Lung (tissue), 16 donors: ENCODE data around the gene ZNF12. TPM values are rescaled to one million over a fixed set of nuclear protein-coding genes. Genes with fewer than 3 reads are reported as not detected.
"Not testable (repeated sequence)": the region's sequence is repeated elsewhere in the genome, so short reads cannot be mapped to it uniquely, and the experiment has no call there.

Experiments used
- ATAC-seq: fragments of 200-7000 bp; cut with Tn5 transposase; one replicate; pipeline ENCODE4 v1.9.1; 2020; ENCODE audit warnings: moderate number of reproducible peaks; ENCODE audit not compliant: insufficient read depth, low FRiP score
- DNase-seq, 3 donors: peaks; one replicate each; pipeline ENCODE4 v3.0.0-alpha.2; 2013 to 2017
- H3K27ac ChIP-seq, 2 donors: one replicate each; pipeline ENCODE4 v1.5.1; 2013; ENCODE audit warnings: mild to moderate bottlenecking in 2 of 2, moderate library complexity in 2 of 2, control low read depth in 1 of 2, inconsistent platforms in 1 of 2, low read depth in 1 of 2, low read length in 1 of 2
- H3K27me3 ChIP-seq, 3 donors: one replicate each; pipeline ENCODE4 v1.5.1; 2013; ENCODE audit warnings: low read length in 2 of 3; ENCODE audit not compliant: control insufficient read depth in 3 of 3, insufficient read depth in 3 of 3
- H3K36me3 ChIP-seq, 4 donors: one replicate each; pipeline ENCODE4 v1.5.1; 2013; ENCODE audit warnings: low read length in 4 of 4, mild to moderate bottlenecking in 1 of 4, moderate library complexity in 1 of 4; ENCODE audit not compliant: control insufficient read depth in 4 of 4, insufficient read depth in 4 of 4
- H3K4me1 ChIP-seq, 5 donors: one replicate each; pipeline ENCODE4 v1.5.1; 2013; ENCODE audit warnings: low read length in 5 of 5, mild to moderate bottlenecking in 2 of 5, moderate library complexity in 1 of 5; ENCODE audit not compliant: control insufficient read depth in 5 of 5, insufficient read depth in 5 of 5
- H3K4me3 ChIP-seq: one replicate; pipeline ENCODE4 v1.5.1; 2013; ENCODE audit warnings: mild to moderate bottlenecking, control low read depth, moderate library complexity
- H3K9ac ChIP-seq, 2 donors: one replicate each; pipeline ENCODE4 v1.5.1; 2013; ENCODE audit warnings: low read length in 2 of 2, control low read depth in 1 of 2; ENCODE audit not compliant: insufficient read depth in 1 of 2
- H3K9me3 ChIP-seq, 4 donors: one replicate each; pipeline ENCODE4 v1.5.1; 2013; ENCODE audit warnings: low read length in 3 of 4, mild to moderate bottlenecking in 1 of 4, moderate library complexity in 1 of 4; ENCODE audit not compliant: control insufficient read depth in 4 of 4, insufficient read depth in 3 of 4
- WGBS, 2 donors: extraction: QIAGEN DNeasy Blood & Tissue Kit; methylation state at CpG; one replicate each; pipeline ENCODE4 v1.1.7; 2013; 5-methylcytosine and 5-hydroxymethylcytosine counted together
- long read RNA-seq, 5 donors: transcript quantifications; one replicate each; lab custom pipeline, GENCODE V29; 2026
- polyA plus RNA-seq, 2 donors: library from polyadenylated mRNA; stranded (reverse); fragments of 200-250 nt; gene quantifications; one replicate each; pipeline ENCODE4 v1.2.1, GENCODE V29; 2013
- total RNA-seq, 2 donors: library from RNA; depleted of rRNA in 1 of 2; stranded (reverse); fragments of >200 nt in 1 of 2; gene quantifications; one replicate each; pipeline ENCODE4 v1.2.1, GENCODE V29; 2014 to 2021
- TF ChIP-seq, protein P1 (sequence below): IDR thresholded peaks from 2 replicates; pipeline ENCODE4 v1.5.1; 2012; ENCODE audit warnings: mild to moderate bottlenecking; ENCODE audit errors: control extremely low read depth, extremely low read depth
- donor health status: control.
- donor health status: control.
- donor health status: Bipolar disorder and iron deficiency.
- donor health status: healthy.
- donor health status: DM: yes; HTN: yes; CAD: no.

The ZNF12 gene
- total RNA-seq, result 10 to 100 TPM; 22.6 to 36.5 TPM
- 1 to 10 TPM; 9.3 to 9.4 TPM for polyA plus RNA-seq
- long read RNA-seq, donor 1, full-length matches to known transcripts, result 12 of 12 reads
- long read RNA-seq, donor 1, partial matches to known transcripts, result 0 of 12 reads
- long read RNA-seq, donor 1, other reads (novel, unspliced or antisense), result 0 of 12 reads
- long read RNA-seq, donor 2, full-length matches to known transcripts, result 3 of 3 reads
- long read RNA-seq, donor 2, partial matches to known transcripts, result 0 of 3 reads
- long read RNA-seq, donor 2, other reads (novel, unspliced or antisense), result 0 of 3 reads
- long read RNA-seq, donor 3, full-length matches to known transcripts, result 4 of 4 reads
- long read RNA-seq, donor 3, partial matches to known transcripts, result 0 of 4 reads
- long read RNA-seq, donor 3, other reads (novel, unspliced or antisense), result 0 of 4 reads
- long read RNA-seq, donor 4, full-length matches to known transcripts, result 1 of 1 reads
- long read RNA-seq, donor 4, partial matches to known transcripts, result 0 of 1 reads
- long read RNA-seq, donor 4, other reads (novel, unspliced or antisense), result 0 of 1 reads
- long read RNA-seq, donor 5, full-length matches to known transcripts, result 7 of 7 reads
- long read RNA-seq, donor 5, partial matches to known transcripts, result 0 of 7 reads
- long read RNA-seq, donor 5, other reads (novel, unspliced or antisense), result 0 of 7 reads

DNA sequence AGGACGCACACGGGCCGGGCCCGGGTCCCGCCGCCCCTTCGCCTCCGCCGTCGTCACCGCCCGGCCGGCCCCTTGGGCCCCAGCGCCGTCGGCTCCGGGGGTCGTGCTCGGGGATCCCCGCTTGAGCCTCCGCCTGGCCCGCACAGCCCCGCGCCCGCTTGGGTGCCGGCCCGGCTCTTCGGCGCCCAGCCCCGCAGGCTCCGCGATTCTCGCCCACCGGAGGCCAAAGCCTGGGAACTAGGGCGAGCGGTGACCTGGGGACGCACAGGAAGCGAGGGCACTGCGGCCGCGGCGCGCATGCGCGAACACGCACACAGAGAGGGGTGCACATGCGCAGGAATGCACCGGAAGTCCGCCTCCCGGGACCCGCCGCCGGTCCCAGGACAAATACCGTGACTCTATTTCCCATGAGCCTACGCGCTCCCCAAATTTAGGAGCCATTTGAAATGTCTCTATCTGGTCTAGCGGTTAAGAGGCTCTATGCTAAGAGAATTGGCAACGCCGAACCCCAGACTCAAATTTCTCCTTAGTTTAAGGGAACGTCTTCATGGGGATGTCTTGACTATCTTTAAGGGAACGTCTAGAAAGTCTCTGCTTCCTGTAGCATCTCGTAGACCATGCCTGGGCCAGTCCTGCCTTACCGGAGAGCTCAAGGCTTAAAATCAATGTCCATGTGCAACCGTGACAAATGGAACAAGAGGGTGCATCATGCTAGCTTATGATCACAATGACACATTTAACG lies at the start of gene ZNF12:
ZNF12 (minus strand) TSS at position 282 of the 742 bp plus-strand sequence. CDS start 1,774 bp downstream, outside the sequence.
- ATAC-seq (peak; percentile 97), DNase-seq (peak; percentile 97 to 98 (median 98))
- Histone ChIP-seq H3K27me3 (peaks cover 0 to 3% (median 0%) of the 10 kb centered on the region in 3 donors), H3K9ac (peak within 1 kb of the TSS; percentile 47 to 93), H3K9me3 (peaks cover 0 to 17% (median 13%) of the 10 kb centered on the region in 4 donors), H3K27ac (peak within 1 kb of the TSS; percentile 93 to 98), H3K4me3 (peak within 1 kb of the TSS; percentile 97), H3K4me1 (peaks cover 0 to 25% (median 3%) of the 10 kb centered on the region in 5 donors), H3K36me3 (peaks cover 9 to 29% (median 21%) of the 10 kb centered on the region in 4 donors)
- TF ChIP-seq, protein P1, sequence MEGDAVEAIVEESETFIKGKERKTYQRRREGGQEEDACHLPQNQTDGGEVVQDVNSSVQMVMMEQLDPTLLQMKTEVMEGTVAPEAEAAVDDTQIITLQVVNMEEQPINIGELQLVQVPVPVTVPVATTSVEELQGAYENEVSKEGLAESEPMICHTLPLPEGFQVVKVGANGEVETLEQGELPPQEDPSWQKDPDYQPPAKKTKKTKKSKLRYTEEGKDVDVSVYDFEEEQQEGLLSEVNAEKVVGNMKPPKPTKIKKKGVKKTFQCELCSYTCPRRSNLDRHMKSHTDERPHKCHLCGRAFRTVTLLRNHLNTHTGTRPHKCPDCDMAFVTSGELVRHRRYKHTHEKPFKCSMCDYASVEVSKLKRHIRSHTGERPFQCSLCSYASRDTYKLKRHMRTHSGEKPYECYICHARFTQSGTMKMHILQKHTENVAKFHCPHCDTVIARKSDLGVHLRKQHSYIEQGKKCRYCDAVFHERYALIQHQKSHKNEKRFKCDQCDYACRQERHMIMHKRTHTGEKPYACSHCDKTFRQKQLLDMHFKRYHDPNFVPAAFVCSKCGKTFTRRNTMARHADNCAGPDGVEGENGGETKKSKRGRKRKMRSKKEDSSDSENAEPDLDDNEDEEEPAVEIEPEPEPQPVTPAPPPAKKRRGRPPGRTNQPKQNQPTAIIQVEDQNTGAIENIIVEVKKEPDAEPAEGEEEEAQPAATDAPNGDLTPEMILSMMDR, result no peak
- WGBS, 2 donors, result 1% methylated on average over 43 to 65 of the region's 65 CpGs

- not testable (repeated sequence) for H3K36me3 ChIP-seq, H3K9me3 ChIP-seq, H3K27ac ChIP-seq, H3K4me3 ChIP-seq, H3K9ac ChIP-seq, H3K27me3 ChIP-seq, DNase-seq, H3K4me1 ChIP-seq
- WGBS, 2 donors, result 13 to 19% methylated on average over 16 to 19 of the region's 38 CpGs
- ATAC-seq, result peak; percentile 27
Measured at GRCh38 chr7:6753964-6754363, 47.2 kb upstream of the ZNF12 start, which contains the start of gene RSPH10B2. RSPH10B2 (plus strand) TSS chr7:6754103; CDS start chr7:6757678, 3,575 bp downstream.

DNA sequence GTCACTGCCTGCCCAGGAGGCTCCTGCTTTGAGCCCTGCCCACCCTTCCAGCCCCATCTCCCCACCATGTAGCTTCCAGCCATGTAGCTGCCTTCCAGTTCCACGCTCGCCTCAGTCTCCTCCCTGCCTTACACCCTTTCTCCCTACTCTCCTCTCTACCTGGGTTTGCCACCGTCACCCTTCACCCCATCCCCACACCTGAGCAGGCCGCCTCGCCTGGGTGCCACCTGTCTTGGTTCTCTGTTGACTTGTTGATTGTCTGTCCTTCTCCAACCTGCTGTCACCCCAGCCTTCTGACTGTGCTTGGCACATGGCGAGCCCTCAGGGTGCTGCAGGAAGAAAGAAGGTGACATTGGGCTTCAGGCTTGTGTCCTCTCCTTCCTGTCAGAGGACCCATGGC lies 43.4 kb upstream of the ZNF12 start:
- whole genome bisulfite sequencing, 2 donors, result 97 to 98% methylated on average over 3 of the region's 6 CpGs
- not testable (repeated sequence) for ATAC-seq

DNA sequence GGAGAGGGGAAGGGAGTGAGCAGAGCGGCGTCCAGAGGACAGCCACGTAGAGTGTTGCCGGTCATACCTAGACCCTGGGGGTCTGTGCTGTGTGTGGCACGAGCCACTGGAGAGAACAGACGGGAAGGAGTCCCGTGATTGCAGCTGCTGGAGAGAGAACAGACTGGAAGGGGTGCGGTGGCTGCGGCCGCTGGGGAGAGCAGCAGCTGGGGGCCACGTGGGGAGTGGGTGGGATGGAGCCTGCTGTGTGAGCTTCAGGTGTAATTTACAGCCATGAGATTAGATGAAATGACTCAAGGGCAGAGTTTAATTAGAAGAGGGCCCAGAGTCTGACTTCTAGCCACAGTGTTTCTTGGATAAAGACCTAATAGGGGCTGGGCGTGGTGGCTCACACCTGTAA lies 42.6 kb upstream of the ZNF12 start:
- not testable (repeated sequence) for H3K9me3 ChIP-seq, ATAC-seq
- WGBS, 2 donors, result 95 to 97% methylated on average over 6 of the region's 12 CpGs

More for the DNA sequence above, 43.4 kb upstream of the ZNF12 start:
- not testable (repeated sequence) for H3K9ac ChIP-seq, DNase-seq, H3K27me3 ChIP-seq, H3K4me3 ChIP-seq, H3K4me1 ChIP-seq, H3K9me3 ChIP-seq, H3K36me3 ChIP-seq, H3K27ac ChIP-seq

GRCh38 chr7:6744410-6745100 lies 37.8 kb upstream of the ZNF12 start:
- not testable (repeated sequence) for H3K36me3 ChIP-seq, H3K9me3 ChIP-seq, H3K27ac ChIP-seq, H3K4me1 ChIP-seq, H3K4me3 ChIP-seq, DNase-seq, H3K9ac ChIP-seq, H3K27me3 ChIP-seq, ATAC-seq
- WGBS, 2 donors, result 94 to 97% methylated on average over 1 of the region's 12 CpGs

More for the DNA sequence above, 42.6 kb upstream of the ZNF12 start:
- not testable (repeated sequence) for H3K27ac ChIP-seq, H3K27me3 ChIP-seq, H3K4me3 ChIP-seq, H3K9ac ChIP-seq, H3K36me3 ChIP-seq, H3K4me1 ChIP-seq, DNase-seq

- WGBS, 2 donors, result 89 to 90% methylated on average over 4 to 6 of the region's 11 CpGs
- not testable (repeated sequence) for H3K27me3 ChIP-seq, DNase-seq, H3K4me1 ChIP-seq, H3K4me3 ChIP-seq, H3K27ac ChIP-seq, H3K9ac ChIP-seq, ATAC-seq, H3K9me3 ChIP-seq
- H3K36me3 ChIP-seq, result peaks cover 0 to 20% (median 15%) of the 10 kb centered on the region in 4 donors
Measured at GRCh38 chr7:6738415-6738814, 31.7 kb upstream of the ZNF12 start.
